Right atrium auricular region (tissue), 2 donors: ENCODE data around the gene CHN1. TPM values are rescaled to one million over a fixed set of nuclear protein-coding genes. Genes with fewer than 3 reads are reported as not detected.

ENCODE experiments used
- DNase-seq: peaks from one replicate; pipeline ENCODE4 v3.0.0-alpha.2; 2019; ENCODE audit warnings: low spot score
- H3K27ac ChIP-seq, 2 donors: fragments of 200-600 bp; sonication (generic); 1 replicate in 1 of 2; 2 replicates in 1 of 2; pipeline ENCODE4 v1.5.1; 2016 to 2019
- H3K27me3 ChIP-seq, 2 donors: fragments of 200-600 bp; sonication (generic); one replicate each; pipeline versions ENCODE4 v1.5.1 to v1.6.0; 2017 to 2019
- H3K36me3 ChIP-seq: fragments of 200-600 bp; sonication (generic); one replicate; pipeline ENCODE4 v1.5.1; 2016
- H3K4me1 ChIP-seq, 2 donors: fragments of 200-600 bp; sonication (generic); one replicate each; pipeline versions ENCODE4 v1.5.1 to v1.6.0; 2017 to 2019
- H3K4me3 ChIP-seq, 2 donors: fragments of 200-600 bp; sonication (generic); 1 replicate in 1 of 2; 2 replicates in 1 of 2; pipeline ENCODE4 v1.5.1; 2017 to 2019; ENCODE audit warnings: mild to moderate bottlenecking in 1 of 2, moderate library complexity in 1 of 2
- H3K9me3 ChIP-seq, 2 donors: fragments of 200-600 bp; sonication (generic); one replicate each; pipeline ENCODE4 v1.5.1; 2019
- CTCF ChIP-seq, 2 donors: fragments of 200-600 bp; sonication (generic); IDR thresholded peaks; one replicate each; pipeline ENCODE4 v1.5.1; 2019; ENCODE audit warnings: antibody characterized with exemption in 2 of 2
- total RNA-seq, 2 donors: library from RNA; depleted of rRNA; stranded (reverse); fragments of >200 nt; gene quantifications; one replicate each; pipeline ENCODE4 v1.1.0, GENCODE V29; 2016

Gene CHN1
- total RNA-seq, 2 donors from 2014 or later: 4.1 to 9.3 TPM

- H3K36me3 ChIP-seq: no peaks in the 10 kb centered on the region
- no peak for DNase-seq
- H3K4me1 ChIP-seq: peaks cover 0 to 22% of the 10 kb centered on the region in 2 donors
- H3K27me3 ChIP-seq: no peaks in the 10 kb centered on the region
- H3K4me3 ChIP-seq: no peak overlapping the region
- TF ChIP-seq CTCF (IDR thresholded peaks at IDR 0.05): no peak
- H3K9me3 ChIP-seq: no peaks in the 10 kb centered on the region
- no peak overlapping the region for H3K27ac ChIP-seq
Measured at GRCh38 chr2:174775571-174775980, 229.6 kb downstream of the CHN1 start.

GRCh38 chr2:174774886-174775285, 230.3 kb downstream of the CHN1 start:
- Histone ChIP-seq H3K27me3 (no peaks in the 10 kb centered on the region), H3K4me3 (no peak overlapping the region), H3K27ac (no peak overlapping the region), H3K36me3 (no peaks in the 10 kb centered on the region), H3K4me1 (peaks cover 0 to 22% of the 10 kb centered on the region in 2 donors), H3K9me3 (no peaks in the 10 kb centered on the region)
- DNase-seq: no peak
- TF ChIP-seq CTCF (IDR thresholded peaks at IDR 0.05): no peak

- no peak for TF ChIP-seq CTCF (IDR thresholded peaks at IDR 0.05)
- Histone ChIP-seq H3K27me3 (no peaks in the 10 kb centered on the region), H3K4me1 (peaks cover 0 to 10% of the 10 kb centered on the region in 2 donors), H3K9me3 (no peaks in the 10 kb centered on the region), H3K4me3 (no peak overlapping the region), H3K27ac (no peak overlapping the region), H3K36me3 (no peaks in the 10 kb centered on the region)
- DNase-seq: no peak
Measured at GRCh38 chr2:174773215-174773614, 232.0 kb downstream of the CHN1 start.

GRCh38 chr2:174772472-174772801, 232.7 kb downstream of the CHN1 start:
- H3K4me1 ChIP-seq: peaks cover 0 to 8% of the 10 kb centered on the region in 2 donors
- H3K4me3 ChIP-seq: no peak overlapping the region
- H3K27me3 ChIP-seq: no peaks in the 10 kb centered on the region
- no peaks in the 10 kb centered on the region for H3K36me3 ChIP-seq
- H3K9me3 ChIP-seq: no peaks in the 10 kb centered on the region
- TF ChIP-seq CTCF (IDR thresholded peaks at IDR 0.05): no peak
- no peak for DNase-seq
- H3K27ac ChIP-seq: no peak overlapping the region

- H3K36me3 ChIP-seq: no peaks in the 10 kb centered on the region
- no peak overlapping the region for H3K27ac ChIP-seq
- peaks cover 0 to 8% of the 10 kb centered on the region in 2 donors for H3K4me1 ChIP-seq
- no peak overlapping the region for H3K4me3 ChIP-seq
- peak; percentile 87 for DNase-seq
- no peaks in the 10 kb centered on the region for H3K27me3 ChIP-seq
- no peaks in the 10 kb centered on the region for H3K9me3 ChIP-seq
- peak; percentile 77 to 90 for TF ChIP-seq CTCF (IDR thresholded peaks at IDR 0.05)
Measured at GRCh38 chr2:174771631-174772471, 233.3 kb downstream of the CHN1 start.

GRCh38 chr2:174771136-174771535, 234.0 kb downstream of the CHN1 start:
- TF ChIP-seq CTCF (IDR thresholded peaks at IDR 0.05): no peak
- DNase-seq: no peak
- Histone ChIP-seq H3K27me3 (no peaks in the 10 kb centered on the region), H3K9me3 (no peaks in the 10 kb centered on the region), H3K4me3 (no peak overlapping the region), H3K36me3 (no peaks in the 10 kb centered on the region), H3K27ac (no peak overlapping the region), H3K4me1 (peaks cover 0 to 8% of the 10 kb centered on the region in 2 donors)
